Lower leg skin (tissue), 3 donors: ENCODE results near the gene WDPCP.

ENCODE experiments used
- CTCF ChIP-seq, 3 donors: fragments of 450-650 bp; IDR thresholded peaks; one replicate each; pipeline ENCODE4 v1.5.1; 2016; ENCODE audit warnings: antibody characterized with exemption in 3 of 3, mild to moderate bottlenecking in 3 of 3, moderate library complexity in 2 of 3
- POLR2A ChIP-seq, 2 donors: fragments of 450-650 bp; IDR thresholded peaks; one replicate each; pipeline ENCODE4 v1.6.1; 2016 to 2017; ENCODE audit warnings: antibody characterized with exemption in 2 of 2, mild to moderate bottlenecking in 1 of 2, moderate library complexity in 1 of 2

GRCh38 chr2:63503818-63504217, 84.5 kb downstream of the WDPCP start:
- TF ChIP-seq CTCF (IDR thresholded peaks at IDR 0.05) (no peak), POLR2A (IDR thresholded peaks at IDR 0.05) (no peak)
